GM10847 (cell line): ENCODE data around the gene WDR18.

Experiments
- POLR2A ChIP-seq: IDR thresholded peaks from 2 replicates; pipeline ENCODE4 v1.6.1; 2011; ENCODE audit not compliant: insufficient read length; ENCODE audit errors: extremely low read depth

Gene WDR18

DNA sequence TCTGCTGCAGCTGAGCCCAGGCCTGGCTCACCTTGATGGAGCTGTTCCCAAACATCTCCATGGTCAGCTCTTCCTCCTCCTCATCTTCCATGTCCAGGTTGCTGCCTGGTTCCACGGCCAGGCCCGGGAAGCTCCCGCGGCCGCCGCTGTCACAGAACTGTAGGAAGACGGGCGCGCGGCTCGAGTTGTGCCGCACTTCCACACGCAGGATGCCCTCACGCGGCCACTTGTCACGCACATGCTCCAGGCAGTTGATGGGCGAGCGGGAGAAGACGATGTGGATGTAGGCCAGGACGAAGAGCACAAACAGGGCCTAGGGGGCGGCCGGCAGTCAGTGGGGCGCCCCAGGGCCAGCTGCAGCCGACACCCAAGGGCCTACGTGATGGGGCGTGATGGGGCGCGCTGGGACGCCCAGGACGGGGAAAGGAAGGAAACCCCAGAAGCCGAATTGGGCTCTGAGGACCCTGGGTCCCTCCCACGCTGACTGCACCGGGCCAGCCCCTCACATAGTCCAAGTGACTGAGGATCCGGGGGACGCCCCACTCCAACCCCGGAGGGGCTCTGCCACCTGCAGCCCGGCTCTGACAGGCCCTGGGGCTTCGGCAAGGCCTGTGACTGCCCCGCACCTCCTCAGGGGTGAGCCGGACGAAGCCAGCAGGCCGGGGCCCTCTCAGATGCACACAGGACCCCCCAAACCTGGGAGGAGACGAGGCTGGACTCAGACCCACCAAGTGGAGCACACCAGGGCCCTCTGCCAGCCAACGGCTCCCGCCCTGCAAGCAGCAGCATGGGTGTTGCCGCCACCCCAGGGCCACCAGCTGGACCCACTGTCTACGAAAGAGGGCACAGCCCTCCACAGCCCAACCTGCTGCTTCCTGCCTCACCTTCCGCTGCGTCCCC lies 30.3 kb downstream of the WDR18 start:
- no peak for TF ChIP-seq POLR2A

DNA sequence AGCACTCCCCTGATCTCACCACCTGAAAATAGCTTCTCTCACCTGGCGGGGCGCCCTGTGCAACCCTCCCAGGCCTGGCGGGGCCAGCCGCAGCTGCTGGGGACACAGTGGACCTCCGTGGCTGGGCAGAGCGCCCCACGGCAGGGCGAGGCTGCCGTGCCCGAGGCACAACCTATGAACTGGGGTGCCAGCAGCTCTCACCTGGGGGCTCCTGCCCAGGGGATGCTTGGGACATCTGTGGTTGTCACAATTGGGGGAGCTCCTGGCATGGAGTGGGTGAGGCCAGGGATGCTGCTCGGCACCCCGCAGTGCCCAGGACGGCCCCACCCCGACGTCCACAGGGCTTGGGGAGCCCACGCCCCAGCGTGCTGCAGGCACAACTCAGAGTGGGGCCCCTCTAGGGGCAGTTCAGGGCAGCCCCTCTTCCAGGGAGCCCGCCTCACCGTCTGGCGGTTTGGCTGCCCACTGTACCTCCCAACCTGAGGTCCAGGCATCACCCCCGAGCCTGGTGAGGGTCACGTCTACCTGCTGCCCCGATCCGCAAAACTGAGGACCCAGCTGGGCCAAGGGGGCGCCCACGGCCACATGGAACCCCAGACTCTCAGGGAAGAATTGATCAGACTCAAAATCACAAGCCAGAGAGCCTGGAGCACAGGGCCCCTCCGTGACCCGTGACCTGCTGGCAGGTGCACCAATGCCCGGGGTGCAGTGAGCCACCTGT lies 31.1 kb downstream of the WDR18 start:
- TF ChIP-seq POLR2A, result no peak

DNA sequence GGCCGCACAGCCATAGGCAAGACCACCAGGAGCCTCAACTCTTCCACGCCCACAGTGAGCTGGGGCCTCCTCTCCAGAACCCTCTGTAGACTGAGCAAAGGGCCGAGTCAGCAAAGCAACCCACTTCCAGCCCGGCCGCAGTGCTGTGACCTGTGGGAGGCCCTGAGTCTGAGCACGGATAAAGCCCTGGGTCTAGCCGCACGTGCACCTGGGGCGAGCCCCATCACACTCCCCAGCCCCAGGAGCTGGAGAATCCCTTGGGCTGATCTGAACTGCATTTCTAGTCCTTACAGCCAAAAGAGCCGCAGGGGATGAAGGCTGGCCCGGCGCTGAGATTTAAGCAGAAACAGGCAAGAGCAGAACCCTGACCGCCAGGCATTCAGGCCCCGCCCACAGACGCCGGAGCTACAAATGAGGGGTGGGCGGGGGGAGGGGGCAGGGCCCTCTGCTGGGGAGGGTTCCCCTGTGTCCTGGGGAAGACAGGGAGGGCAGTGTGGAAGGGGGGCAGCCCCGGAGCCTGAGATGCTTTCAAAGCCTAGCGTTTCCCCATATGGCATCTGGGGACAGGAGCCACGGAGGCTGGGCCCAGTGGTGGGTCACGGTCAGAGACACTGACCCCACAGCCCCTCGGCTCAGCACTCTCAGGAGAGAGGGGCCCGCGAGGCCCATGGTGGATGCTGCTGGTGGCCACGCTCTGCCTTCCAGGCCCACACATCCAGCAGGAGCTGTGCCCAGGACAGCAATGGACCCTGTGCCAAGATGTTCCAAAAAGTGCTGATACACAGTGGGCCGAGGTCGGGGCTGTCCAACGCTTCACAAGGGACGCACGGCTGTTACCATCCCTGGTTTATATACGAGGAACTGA lies 31.9 kb downstream of the WDR18 start:
- TF ChIP-seq POLR2A, result no peak

DNA sequence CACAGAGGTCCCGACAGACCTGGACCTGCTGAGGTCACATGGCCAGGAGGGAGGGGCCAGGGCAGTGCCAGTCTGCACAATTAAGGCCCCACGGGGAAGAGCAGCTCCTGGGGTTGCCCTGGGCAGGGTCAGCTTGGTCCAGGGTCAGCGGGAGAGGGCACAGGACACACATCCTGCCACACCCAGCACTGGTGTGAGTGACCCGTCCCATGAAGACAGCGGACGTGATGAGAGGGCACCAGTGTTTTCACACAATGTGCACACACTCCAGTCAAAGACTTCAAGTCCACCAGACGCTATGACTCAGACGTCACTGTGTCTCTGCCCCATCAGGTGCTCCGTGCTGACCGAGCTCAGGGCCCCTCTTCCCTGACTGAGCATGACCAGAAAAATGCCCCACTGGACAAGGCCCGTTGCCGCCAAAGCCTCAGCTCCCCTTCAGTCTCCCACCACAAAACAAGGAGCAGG lies 32.5 kb downstream of the WDR18 start:
- no peak for TF ChIP-seq POLR2A

DNA sequence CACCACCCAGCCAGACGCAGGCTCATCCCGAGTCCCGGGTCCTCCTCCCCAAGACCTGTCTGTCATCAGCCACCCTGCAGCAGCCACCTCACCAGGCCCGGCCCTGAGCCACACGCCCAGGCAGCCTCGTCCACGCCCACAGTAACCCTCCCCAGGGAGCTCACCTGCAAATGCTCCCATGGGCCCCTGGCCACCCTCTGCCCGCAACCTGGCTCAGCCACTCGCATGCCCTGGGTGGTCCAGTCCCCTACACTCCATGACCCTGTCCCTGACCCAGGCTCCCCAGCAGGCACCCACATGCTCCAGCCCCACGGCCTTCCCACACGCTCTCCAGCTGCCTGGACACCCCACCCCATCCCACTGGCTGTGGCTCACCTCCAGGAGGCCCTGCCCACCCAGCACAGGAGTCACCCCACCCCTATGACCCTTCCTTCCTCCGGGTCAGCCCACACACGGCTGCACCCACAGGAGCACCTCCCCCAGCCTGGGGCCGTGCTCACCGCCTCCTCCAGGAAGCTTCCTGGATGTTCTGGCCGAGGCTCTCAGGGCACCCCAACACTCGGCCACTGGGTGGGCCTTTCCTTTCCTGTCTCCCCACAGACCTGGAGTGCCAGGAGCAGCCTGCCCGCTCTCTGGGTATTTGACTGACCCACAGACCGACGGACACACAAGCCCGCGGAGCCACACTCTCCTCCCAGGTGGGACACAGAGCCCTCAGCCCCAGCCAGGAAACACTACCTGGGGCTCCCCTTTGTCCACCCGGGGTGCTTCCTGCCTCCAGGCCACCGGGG lies 33.2 kb downstream of the WDR18 start:
- no peak for TF ChIP-seq POLR2A

DNA sequence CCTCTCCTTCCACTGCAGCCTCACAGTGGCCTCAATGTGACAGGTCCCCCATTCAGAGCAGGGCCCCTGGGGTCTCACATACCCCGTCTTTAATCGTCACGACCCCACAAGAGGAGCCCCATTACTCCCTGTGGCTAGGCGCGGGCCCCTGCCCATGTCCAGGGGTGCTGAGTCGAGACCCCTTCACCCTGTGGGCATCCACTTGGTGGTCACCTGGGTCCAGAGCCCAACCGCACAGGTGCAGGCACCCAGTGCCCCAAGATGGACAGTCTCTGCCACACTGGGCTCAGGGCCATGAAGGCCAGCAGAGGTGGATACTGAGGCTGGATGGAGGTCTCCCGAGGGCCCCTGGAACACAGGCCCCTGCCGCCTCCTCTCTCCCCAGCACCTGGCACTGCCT lies 33.8 kb downstream of the WDR18 start:
- TF ChIP-seq POLR2A, result no peak

DNA sequence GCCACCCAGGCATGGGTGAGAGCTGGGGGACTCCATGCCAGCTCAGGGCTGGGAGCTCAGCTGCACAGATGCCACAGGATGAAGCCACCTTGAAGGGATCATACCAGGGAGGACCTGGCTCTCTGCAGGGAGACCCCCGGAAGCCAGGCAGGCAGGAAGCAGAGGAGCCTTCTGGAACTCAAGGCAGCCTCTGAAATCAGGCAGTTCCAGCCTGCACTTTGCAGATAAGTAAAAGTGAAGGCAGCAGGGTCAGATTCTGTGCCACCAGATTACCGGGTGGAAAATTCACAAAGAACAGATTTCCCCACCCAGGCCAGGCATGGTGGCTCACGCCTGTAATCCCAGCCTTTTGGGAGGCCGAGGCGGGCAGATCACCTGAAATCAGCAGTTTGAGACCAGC lies 34.2 kb downstream of the WDR18 start:
- no peak for TF ChIP-seq POLR2A

DNA sequence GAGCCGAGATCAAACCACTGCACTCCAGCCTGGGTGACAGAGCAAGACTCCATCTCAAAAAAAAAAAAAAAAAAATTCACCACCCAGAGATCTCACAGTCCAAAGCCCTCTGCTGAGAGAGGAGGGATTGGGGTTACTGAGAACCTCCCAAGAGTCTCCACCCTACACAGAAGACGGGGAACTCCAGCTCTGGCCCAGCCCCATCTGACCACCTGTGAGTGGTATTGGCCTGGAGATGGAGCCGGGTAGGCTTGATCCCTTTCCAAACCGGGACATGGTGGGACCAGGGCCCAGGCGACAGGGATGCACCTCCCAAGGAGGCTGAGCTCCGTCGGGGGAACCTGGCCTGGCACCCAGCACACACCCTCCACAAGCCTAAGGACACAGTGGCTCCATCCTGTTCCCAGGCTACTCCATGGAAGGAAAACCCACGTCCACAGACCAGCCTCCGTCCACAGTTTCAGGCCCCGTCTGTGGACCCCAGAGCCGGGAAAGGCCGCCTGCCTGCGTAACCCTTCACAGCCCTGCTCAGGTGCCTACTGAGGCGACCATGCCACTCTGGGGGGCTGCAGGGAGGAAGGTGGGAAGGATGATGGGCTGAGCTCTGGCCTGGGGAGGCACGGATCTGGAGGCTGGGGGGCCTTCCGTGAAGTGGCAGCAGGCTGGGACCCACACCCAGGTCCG lies 34.9 kb downstream of the WDR18 start:
- no peak for TF ChIP-seq POLR2A

DNA sequence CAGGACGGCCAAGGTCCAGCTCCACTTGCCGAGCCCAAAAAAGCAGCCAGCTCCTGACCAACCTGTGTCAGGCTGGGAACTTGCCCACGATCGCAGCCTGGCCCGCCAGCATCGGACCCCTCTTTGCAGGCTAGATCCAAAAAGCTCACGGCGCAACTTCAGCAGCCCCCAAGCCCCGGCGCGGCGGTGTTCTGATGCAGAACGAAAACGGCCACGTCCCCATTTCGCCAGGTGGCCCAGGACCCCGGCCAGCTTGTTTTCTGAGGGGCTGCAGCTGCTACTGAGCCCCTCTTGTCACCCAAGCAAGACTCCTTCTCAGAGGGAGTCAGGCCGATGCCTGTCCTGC lies 35.4 kb downstream of the WDR18 start:
- no peak for TF ChIP-seq POLR2A

DNA sequence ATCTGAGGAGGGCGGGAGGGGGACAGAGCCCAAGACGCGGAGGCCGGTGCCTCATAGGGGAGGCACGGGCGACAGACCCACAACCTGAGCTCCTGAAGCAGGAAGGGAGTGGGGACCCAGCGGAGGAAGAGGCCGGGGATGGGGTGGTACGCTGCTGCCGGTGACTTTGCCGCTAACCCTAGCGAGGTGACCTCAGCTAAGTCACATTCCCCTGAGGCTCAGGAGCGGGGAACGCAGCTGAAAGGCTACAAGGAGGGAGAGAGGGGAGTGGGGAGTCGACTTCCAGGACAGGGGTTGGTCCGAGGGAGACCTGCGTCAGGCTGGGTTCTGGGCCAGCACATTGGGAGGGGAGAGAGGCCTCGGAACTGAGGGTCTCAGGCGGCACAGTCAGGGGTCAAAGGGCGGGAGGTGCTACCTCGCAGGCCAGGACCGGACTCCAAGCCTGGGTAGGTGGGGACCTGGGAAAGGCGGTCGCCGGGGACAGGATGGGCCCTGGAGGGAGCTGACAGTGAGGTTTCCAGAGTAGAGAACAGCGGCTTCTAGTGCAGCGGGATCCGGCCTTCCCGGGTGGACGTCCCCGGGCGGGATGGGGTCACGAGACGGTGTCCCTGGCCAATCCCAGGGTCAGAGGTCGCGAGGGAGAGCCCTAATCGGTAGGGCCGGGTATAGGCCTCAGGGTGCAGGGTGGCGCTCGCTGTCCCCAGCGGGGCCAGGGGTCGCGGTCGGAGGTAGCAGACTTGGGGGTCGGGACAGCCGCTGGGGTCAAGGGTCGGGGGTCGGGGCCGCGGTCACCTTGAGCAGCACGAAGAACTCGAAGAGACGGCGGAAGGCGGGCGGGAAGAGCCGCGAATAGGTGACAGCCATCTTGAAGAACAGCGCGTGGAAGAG lies 36.1 kb downstream of the WDR18 start:
- no peak for TF ChIP-seq POLR2A

DNA sequence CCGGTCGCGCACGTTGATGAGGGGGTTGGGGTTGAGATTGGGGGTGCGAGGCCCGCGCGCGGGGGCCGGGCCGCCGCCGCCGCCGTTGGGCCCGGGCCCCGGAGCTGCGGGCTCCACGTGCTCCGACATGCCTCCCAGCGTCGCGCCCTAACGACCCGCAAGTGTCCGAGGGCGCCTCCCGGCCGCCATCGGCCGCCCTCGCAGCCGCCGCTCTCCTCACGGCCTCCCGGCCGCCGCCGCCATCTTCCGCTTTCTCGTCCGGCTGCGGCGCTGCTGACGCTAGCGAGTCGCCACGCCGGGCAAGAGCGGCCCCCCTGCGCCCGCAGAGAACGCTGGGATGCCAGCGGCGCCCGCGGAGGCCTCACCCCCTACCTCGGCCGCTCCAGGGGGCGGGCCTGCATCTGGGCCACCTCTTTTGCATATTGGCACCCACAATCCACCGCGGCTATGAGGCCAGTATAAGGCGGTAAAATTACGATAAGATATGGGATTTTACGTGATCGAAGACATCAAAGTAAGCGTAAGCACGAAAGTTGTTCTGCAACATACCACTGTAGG lies 36.8 kb downstream of the WDR18 start, which contains the start of gene TMEM259:
Gene TMEM259, minus strand, starts transcription at position 256 of the 558 bp plus-strand sequence. Its CDS starts 127 bp downstream, at position 129.
- peak; percentile 80 for TF ChIP-seq POLR2A

DNA sequence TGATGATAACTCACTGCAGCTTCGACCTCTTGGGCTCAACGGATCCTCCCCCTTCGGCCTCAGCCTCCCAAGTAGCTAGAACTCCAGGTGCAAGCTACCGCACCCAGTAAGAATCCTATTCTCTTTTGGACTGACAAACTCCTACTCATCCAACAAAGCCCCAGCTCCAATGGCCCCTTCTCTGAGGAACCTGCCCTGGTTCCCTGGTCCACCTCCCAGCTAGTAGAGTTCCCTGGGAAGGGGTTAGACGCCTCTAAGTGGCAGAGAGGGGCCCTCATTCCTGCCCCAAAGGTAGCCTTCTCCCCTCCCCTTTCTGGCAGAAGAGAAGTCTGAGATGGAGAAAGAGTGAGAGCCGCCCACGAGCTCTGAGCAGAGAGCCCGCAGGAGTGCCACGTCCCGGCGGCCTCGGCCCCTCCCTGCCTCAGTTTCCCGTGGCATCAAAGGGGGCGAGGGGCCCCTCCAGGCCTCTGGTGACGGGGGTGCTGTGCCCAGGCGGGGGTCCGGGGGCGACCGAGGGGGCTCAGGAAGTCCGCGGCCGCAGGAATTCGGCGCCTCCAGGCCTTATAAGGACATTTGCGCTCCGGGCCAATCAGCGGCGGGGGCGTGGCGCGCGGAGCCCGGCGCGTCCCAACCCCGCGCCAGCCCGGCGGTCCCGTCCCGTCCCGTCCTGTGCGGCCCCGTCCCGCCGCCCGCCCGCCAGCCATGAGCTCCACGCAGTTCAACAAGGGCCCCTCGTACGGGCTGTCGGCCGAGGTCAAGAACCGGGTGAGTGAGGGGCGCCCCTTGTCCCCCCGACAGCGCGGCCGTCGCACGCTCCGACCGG lies 42.0 kb downstream of the WDR18 start, which contains the start of gene CNN2:
Gene CNN2, plus strand, starts transcription at position 649 of the 823 bp plus-strand sequence. Its CDS starts 54 bp downstream, at position 703.
- peak; percentile 69 for TF ChIP-seq POLR2A
